ENCODE results near the gene MMP11. TPM values are rescaled to one million over a fixed set of nuclear protein-coding genes. Genes with fewer than 3 reads are reported as not detected.

MMP11 gene
- total RNA-seq, 4 donors from 2014 or later: 0.60 to 3.9 (median 2.1) TPM; not detected in 1

DNA sequence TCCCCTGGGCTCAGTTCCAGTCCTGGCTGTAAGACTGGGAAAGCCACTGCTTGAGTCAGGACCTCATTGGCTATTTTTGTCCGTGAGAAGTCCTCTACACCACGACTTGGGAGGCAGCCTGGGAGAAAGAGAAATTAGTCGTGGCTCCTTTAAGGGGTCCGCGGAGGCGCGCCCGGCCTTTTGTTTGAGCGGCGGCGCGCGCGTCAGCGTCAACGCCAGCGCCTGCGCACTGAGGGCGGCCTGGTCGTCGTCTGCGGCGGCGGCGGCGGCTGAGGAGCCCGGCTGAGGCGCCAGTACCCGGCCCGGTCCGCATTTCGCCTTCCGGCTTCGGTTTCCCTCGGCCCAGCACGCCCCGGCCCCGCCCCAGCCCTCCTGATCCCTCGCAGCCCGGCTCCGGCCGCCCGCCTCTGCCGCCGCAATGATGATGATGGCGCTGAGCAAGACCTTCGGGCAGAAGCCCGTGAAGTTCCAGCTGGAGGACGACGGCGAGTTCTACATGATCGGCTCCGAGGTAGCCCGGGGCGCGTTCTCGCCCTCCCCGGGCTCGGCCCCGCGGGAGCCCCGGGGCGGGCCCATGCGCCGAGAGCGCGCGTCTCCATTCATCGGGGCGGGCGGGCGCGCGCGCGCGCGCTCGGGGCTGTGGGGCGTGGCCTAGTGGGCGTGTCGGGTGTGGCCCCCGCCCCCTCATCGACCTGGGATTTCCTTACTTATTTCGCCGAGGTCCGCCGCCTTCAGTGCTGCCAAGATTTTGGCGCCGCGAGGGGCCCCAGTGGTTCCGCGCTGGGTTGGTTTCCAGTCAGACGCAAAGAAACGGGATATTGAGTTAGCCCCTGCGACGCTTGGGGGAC lies 14.3 kb downstream of the MMP11 start, which contains the start of gene SMARCB1:
Gene SMARCB1 (plus strand): TSS at position 215 of the 848 bp plus-strand sequence. CDS start 204 bp downstream, at position 419.
- peak within 1 kb of the TSS; percentile 95 for H3K4me3 ChIP-seq
- H3K4me1 ChIP-seq: peaks cover 57% of the 10 kb centered on the region
- peak; percentile 91 to 92 for DNase-seq (ENCODE audit: low spot score in 2 of 2)
- WGBS: 0% methylated on average over 55 of the region's 97 CpGs
- H3K27ac ChIP-seq: peak within 1 kb of the TSS; percentile 100
- no peaks in the 10 kb centered on the region for H3K9me3 ChIP-seq
- no peak for TF ChIP-seq EP300 (IDR thresholded peaks at IDR 0.05)
- no peak for TF ChIP-seq CTCF (IDR thresholded peaks at IDR 0.05)
- TF ChIP-seq POLR2AphosphoS5 (IDR thresholded peaks at IDR 0.05): peak in 1 of 3 donors; percentile 46
- peak in 1 of 2 donors; percentile 44 for TF ChIP-seq POLR2A (IDR thresholded peaks at IDR 0.05)
- no peaks in the 10 kb centered on the region for H3K27me3 ChIP-seq
- H3K36me3 ChIP-seq: peaks cover 4% of the 10 kb centered on the region

DNA sequence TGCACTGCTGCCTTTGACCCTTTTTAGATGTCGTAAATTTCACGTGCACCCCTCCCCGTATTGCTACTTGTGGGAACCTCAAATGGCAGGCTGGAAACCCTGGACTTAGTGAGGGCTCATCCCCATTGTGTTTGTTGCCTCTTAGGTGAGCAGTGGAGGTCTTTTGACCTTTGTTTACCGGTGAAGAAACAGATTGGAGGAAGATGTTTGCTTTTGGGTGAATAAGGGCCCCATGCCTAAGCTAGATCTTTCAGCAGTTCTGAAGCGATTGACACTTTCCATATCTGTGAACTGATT lies 14.9 kb downstream of the MMP11 start:
- H3K9me3 ChIP-seq: no peaks in the 10 kb centered on the region
- H3K36me3 ChIP-seq: peaks cover 10% of the 10 kb centered on the region
- H3K4me1 ChIP-seq: peaks cover 58% of the 10 kb centered on the region
- WGBS: 1% methylated on average over 4 of the region's 5 CpGs
- H3K27me3 ChIP-seq: no peaks in the 10 kb centered on the region
- TF ChIP-seq POLR2A (IDR thresholded peaks at IDR 0.05) (no peak), CTCF (IDR thresholded peaks at IDR 0.05) (no peak), EP300 (IDR thresholded peaks at IDR 0.05) (no peak), POLR2AphosphoS5 (IDR thresholded peaks at IDR 0.05) (no peak)
- H3K4me3 ChIP-seq: peak overlapping the region; percentile 95
- peak overlapping the region; percentile 100 for H3K27ac ChIP-seq
- DNase-seq (ENCODE audit: low spot score in 2 of 2): no peak

- Histone ChIP-seq H3K36me3 (peaks cover 13% of the 10 kb centered on the region), H3K4me3 (peak overlapping the region; percentile 95), H3K9me3 (no peaks in the 10 kb centered on the region), H3K4me1 (peaks cover 60% of the 10 kb centered on the region), H3K27ac (peak overlapping the region; percentile 100), H3K27me3 (no peaks in the 10 kb centered on the region)
- 49% methylated on average over 3 of the region's 3 CpGs for WGBS
- no peak for DNase-seq (ENCODE audit: low spot score in 2 of 2)
- TF ChIP-seq POLR2A (IDR thresholded peaks at IDR 0.05) (no peak), EP300 (IDR thresholded peaks at IDR 0.05) (no peak), POLR2AphosphoS5 (IDR thresholded peaks at IDR 0.05) (no peak), CTCF (IDR thresholded peaks at IDR 0.05) (no peak)
Measured at GRCh38 chr22:23787910-23788309, 15.3 kb downstream of the MMP11 start.

- no peaks in the 10 kb centered on the region for H3K9me3 ChIP-seq
- no peak overlapping the region for H3K27ac ChIP-seq
- peaks cover 60% of the 10 kb centered on the region for H3K4me1 ChIP-seq
Measured at GRCh38 chr22:23789121-23789520, 16.5 kb downstream of the MMP11 start.

DNA sequence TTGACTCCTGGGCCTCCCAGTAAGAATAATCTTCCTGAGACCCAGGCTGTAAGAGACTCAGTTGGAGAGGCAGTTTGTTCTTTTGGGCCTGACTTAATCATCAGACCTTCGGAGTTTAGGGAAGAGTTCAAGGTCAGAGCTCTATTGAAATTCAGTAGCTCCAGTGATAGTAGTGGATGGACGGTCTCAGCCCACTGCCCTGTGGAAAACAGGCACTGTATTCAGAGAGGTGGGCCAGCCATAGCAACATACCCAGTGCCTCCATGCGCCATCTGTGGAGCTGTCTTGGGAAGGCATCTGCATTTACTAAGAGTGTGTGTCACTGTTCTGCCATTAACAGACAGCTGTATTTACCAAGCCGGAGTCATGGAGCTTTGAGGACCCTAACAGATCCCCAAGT lies 17.0 kb downstream of the MMP11 start:
- H3K27me3 ChIP-seq: no peaks in the 10 kb centered on the region
- 90% methylated on average over 3 of the region's 4 CpGs for WGBS

More at GRCh38 chr22:23789121-23789520, 16.5 kb downstream of the MMP11 start:
- H3K27me3 ChIP-seq: no peaks in the 10 kb centered on the region
- TF ChIP-seq EP300 (IDR thresholded peaks at IDR 0.05): no peak
- no peak for DNase-seq (ENCODE audit: low spot score in 2 of 2)
- WGBS: 69% methylated on average over 4 of the region's 4 CpGs
- no peak overlapping the region for H3K4me3 ChIP-seq
- peaks cover 24% of the 10 kb centered on the region for H3K36me3 ChIP-seq

More for the DNA sequence above, 17.0 kb downstream of the MMP11 start:
- DNase-seq (ENCODE audit: low spot score in 2 of 2): no peak
- Histone ChIP-seq H3K4me1 (peaks cover 60% of the 10 kb centered on the region), H3K27ac (no peak overlapping the region), H3K9me3 (no peaks in the 10 kb centered on the region), H3K4me3 (no peak overlapping the region), H3K36me3 (peaks cover 29% of the 10 kb centered on the region)
- no peak for TF ChIP-seq EP300 (IDR thresholded peaks at IDR 0.05)
- TF ChIP-seq POLR2AphosphoS5 (IDR thresholded peaks at IDR 0.05): no peak
- no peak for TF ChIP-seq POLR2A (IDR thresholded peaks at IDR 0.05)
- no peak for TF ChIP-seq CTCF (IDR thresholded peaks at IDR 0.05)

All from suprapubic skin (tissue), 4 donors.